Stimulated activated CD8-positive, alpha-beta memory T cell treated with anti-CD3 and anti-CD28 coated beads, Interleukin-2, amount 100 ng/mL, for 48 hours (primary cell): ENCODE results near the gene FBN1.

Experiments used
- DNase-seq, 2 donors: peaks; one replicate each; pipeline ENCODE4 v3.0.0-alpha.2; 2020; ENCODE audit warnings: low read depth in 2 of 2

FBN1 gene

DNA sequence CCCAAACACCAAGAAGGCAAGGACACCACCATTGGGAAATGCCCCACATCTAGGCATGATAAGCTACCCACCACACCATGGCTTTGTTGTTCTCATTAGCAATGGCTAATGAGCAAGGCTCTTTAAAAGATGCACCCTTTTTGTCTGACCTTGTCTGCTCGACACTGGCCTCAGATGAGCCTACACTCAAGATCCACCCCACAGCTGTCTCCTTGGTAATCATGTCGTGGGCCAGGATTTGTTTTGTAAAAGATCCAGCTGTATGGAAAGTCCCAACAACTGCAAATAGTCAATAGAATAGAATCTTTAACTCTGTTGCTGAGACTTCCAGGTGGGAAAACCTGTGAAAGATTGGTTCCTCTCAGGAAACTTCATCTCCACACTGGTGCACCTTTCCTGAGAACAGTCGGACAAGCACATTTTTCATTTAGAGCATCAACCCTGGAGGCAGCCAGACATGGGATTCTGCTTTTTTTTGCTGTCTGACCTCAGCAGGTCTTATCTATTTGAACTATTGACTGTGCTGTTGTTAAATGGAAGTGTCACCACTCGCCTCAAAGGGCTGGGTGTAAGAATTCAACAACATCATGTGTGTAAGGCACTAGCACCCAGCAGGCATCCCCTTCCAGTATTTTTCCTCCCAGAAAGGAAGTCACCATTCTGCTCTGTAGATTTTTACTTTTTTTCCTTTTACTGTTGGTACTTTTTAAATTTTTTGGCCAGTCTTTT, 278.8 kb downstream of the FBN1 start:
- DNase-seq, result no peak

DNA sequence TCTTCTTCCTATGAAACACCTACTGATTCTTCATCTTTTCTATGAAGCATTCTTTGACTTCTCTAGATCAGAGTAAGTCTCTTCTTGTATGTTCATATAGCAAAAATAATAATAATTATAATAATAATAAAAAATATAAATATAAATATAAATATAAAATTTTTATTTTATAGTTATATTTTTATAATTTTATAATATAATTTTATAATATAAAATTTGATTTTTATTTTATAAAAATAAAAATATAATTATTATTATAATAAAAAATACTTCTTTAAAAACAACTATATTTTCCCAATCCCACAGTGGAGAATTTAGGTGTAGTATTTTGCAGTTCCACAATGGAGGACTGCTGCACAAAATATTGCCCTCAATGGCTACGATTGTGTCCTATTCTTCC, 279.9 kb downstream of the FBN1 start:
- DNase-seq, result no peak

GRCh38 chr15:48363474-48363873, 282.0 kb downstream of the FBN1 start:
- DNase-seq, result no peak

GRCh38 chr15:48361685-48362084, 283.8 kb downstream of the FBN1 start:
- DNase-seq, result no peak

DNA sequence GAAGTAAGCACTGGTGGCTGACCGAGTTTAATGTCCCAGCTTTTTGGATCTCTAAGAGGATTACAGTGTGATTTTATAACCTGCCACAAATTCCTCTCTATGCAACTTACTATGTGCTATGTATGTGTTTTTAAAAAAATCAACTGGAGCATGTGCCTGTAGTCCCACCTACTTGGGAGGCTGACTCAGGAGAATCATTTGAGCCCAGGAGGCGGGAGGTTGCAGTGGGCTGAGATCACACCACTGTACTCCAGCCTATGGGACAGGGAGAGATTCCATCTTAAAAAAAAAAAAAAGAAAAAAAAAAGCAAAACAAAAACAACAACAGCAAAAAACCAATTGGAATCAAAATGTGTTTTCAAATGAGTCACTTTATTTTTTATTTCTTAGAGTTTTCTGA, 284.7 kb downstream of the FBN1 start:
- no peak for DNase-seq
